Measurements from ENCODE around the gene PLPP3. TPM values are rescaled to one million over a fixed set of nuclear protein-coding genes. Genes with fewer than 3 reads are reported as not detected.

The PLPP3 gene
- polyA plus RNA-seq, 3 donors, result 113 to 123 (median 118) TPM

GRCh38 chr1:56511766-56512165, 67.6 kb downstream of the PLPP3 start:
- no peak for DNase-seq (ENCODE audit: extremely low read depth in 1 of 11, low read depth in 9 of 11, low spot score in 4 of 11)

GRCh38 chr1:56511364-56511763, 68.0 kb downstream of the PLPP3 start:
- no peak for DNase-seq (ENCODE audit: extremely low read depth in 1 of 11, low read depth in 9 of 11, low spot score in 4 of 11)

- no peak for DNase-seq (ENCODE audit: extremely low read depth in 1 of 11, low read depth in 9 of 11, low spot score in 4 of 11)
These were observed 68.7 kb downstream of the PLPP3 start for GRCh38 chr1:56510642-56511021.

- DNase-seq (ENCODE audit: extremely low read depth in 1 of 11, low read depth in 9 of 11, low spot score in 4 of 11), result no peak
These were observed 69.4 kb downstream of the PLPP3 start for GRCh38 chr1:56509713-56510641.

- DNase-seq (ENCODE audit: extremely low read depth in 1 of 11, low read depth in 9 of 11, low spot score in 4 of 11), result no peak
These were observed 70.8 kb downstream of the PLPP3 start for GRCh38 chr1:56508523-56508983.

- DNase-seq (ENCODE audit: extremely low read depth in 1 of 11, low read depth in 9 of 11, low spot score in 4 of 11), result no peak
These were observed 71.3 kb downstream of the PLPP3 start for GRCh38 chr1:56507925-56508522.

- no peak for DNase-seq (ENCODE audit: extremely low read depth in 1 of 11, low read depth in 9 of 11, low spot score in 4 of 11)
These were observed 72.3 kb downstream of the PLPP3 start for GRCh38 chr1:56506951-56507491.

- DNase-seq (ENCODE audit: extremely low read depth in 1 of 11, low read depth in 9 of 11, low spot score in 4 of 11), result no peak
These were observed 73.3 kb downstream of the PLPP3 start for GRCh38 chr1:56505792-56506743.

GRCh38 chr1:56502700-56503245, 76.6 kb downstream of the PLPP3 start:
- no peak for DNase-seq (ENCODE audit: extremely low read depth in 1 of 11, low read depth in 9 of 11, low spot score in 4 of 11)

GRCh38 chr1:56501888-56502287, 77.5 kb downstream of the PLPP3 start:
- no peak for DNase-seq (ENCODE audit: extremely low read depth in 1 of 11, low read depth in 9 of 11, low spot score in 4 of 11)

GRCh38 chr1:56501426-56501825, 77.9 kb downstream of the PLPP3 start:
- no peak for DNase-seq (ENCODE audit: extremely low read depth in 1 of 11, low read depth in 9 of 11, low spot score in 4 of 11)

GRCh38 chr1:56496821-56497772, 82.3 kb downstream of the PLPP3 start:
- DNase-seq (ENCODE audit: extremely low read depth in 1 of 11, low read depth in 9 of 11, low spot score in 4 of 11), result no peak

GRCh38 chr1:56496158-56496557, 83.2 kb downstream of the PLPP3 start:
- DNase-seq (ENCODE audit: extremely low read depth in 1 of 11, low read depth in 9 of 11, low spot score in 4 of 11), result no peak

- DNase-seq (ENCODE audit: extremely low read depth in 1 of 11, low read depth in 9 of 11, low spot score in 4 of 11), result no peak
These were observed 83.8 kb downstream of the PLPP3 start for GRCh38 chr1:56495538-56495937.

- DNase-seq (ENCODE audit: extremely low read depth in 1 of 11, low read depth in 9 of 11, low spot score in 4 of 11), result no peak
These were observed 85.1 kb downstream of the PLPP3 start for GRCh38 chr1:56494306-56494705.

- no peak for DNase-seq (ENCODE audit: extremely low read depth in 1 of 11, low read depth in 9 of 11, low spot score in 4 of 11)
These were observed 85.5 kb downstream of the PLPP3 start for GRCh38 chr1:56493826-56494225.

- no peak for DNase-seq (ENCODE audit: extremely low read depth in 1 of 11, low read depth in 9 of 11, low spot score in 4 of 11)
These were observed 87.9 kb downstream of the PLPP3 start for GRCh38 chr1:56491441-56491840.

- no peak for DNase-seq (ENCODE audit: extremely low read depth in 1 of 11, low read depth in 9 of 11, low spot score in 4 of 11)
These were observed 88.7 kb downstream of the PLPP3 start for GRCh38 chr1:56490619-56491018.

Data from renal cortex interstitium (tissue), 11 donors.